Effector memory CD4-positive, alpha-beta T cell (primary cell): ENCODE data around the gene ACVR1B.

Experiments used
- DNase-seq, 3 donors: peaks; one replicate each; pipeline ENCODE4 v3.0.0-alpha.2; 2020
- H3K27ac ChIP-seq: 2 replicates; pipeline ENCODE4 v1.7.0; 2013; ENCODE audit warnings: mild to moderate bottlenecking, low read length, moderate library complexity; ENCODE audit not compliant: insufficient read depth, poor library complexity, severe bottlenecking
- H3K27me3 ChIP-seq: replicated peaks from 2 replicates; pipeline ENCODE4 v1.7.0; 2013; ENCODE audit warnings: mild to moderate bottlenecking, low read length; ENCODE audit not compliant: insufficient read depth, control insufficient read depth, poor library complexity, severe bottlenecking
- H3K36me3 ChIP-seq: 2 replicates; pipeline ENCODE4 v1.7.0; 2013; ENCODE audit warnings: mild to moderate bottlenecking, low read length, moderate library complexity; ENCODE audit not compliant: control insufficient read depth, insufficient read depth
- H3K4me1 ChIP-seq: 2 replicates; pipeline ENCODE4 v1.7.0; 2013; ENCODE audit warnings: low read length, mild to moderate bottlenecking; ENCODE audit not compliant: control insufficient read depth, insufficient read depth, poor library complexity, severe bottlenecking
- H3K4me3 ChIP-seq: 2 replicates; pipeline ENCODE4 v1.7.0; 2013; ENCODE audit warnings: low read length, low read depth, mild to moderate bottlenecking; ENCODE audit not compliant: insufficient read depth, poor library complexity, severe bottlenecking
- H3K9me3 ChIP-seq: 2 replicates; pipeline ENCODE4 v1.7.0; 2013; ENCODE audit warnings: mild to moderate bottlenecking, low read length, moderate library complexity; ENCODE audit not compliant: control insufficient read depth

The ACVR1B gene

GRCh38 chr12:52019113-52019770, 67.7 kb downstream of the ACVR1B start:
- Histone ChIP-seq H3K27ac (no peak overlapping the region), H3K9me3 (no peaks in the 10 kb centered on the region)

GRCh38 chr12:52020539-52021336, 69.2 kb downstream of the ACVR1B start:
- Histone ChIP-seq H3K4me3 (no peak overlapping the region), H3K9me3 (no peaks in the 10 kb centered on the region), H3K36me3 (peaks cover 5% of the 10 kb centered on the region), H3K27me3 (no peaks in the 10 kb centered on the region), H3K4me1 (peaks cover 35% of the 10 kb centered on the region), H3K27ac (peak overlapping the region; percentile 5)
- peak in 1 of 3 donors; percentile 37 for DNase-seq

More at GRCh38 chr12:52019113-52019770, 67.7 kb downstream of the ACVR1B start:
- Histone ChIP-seq H3K27me3 (no peaks in the 10 kb centered on the region), H3K4me3 (no peak overlapping the region), H3K36me3 (peaks cover 14% of the 10 kb centered on the region), H3K4me1 (peaks cover 22% of the 10 kb centered on the region)
- no peak for DNase-seq

GRCh38 chr12:52022841-52023181, 71.3 kb downstream of the ACVR1B start:
- Histone ChIP-seq H3K36me3 (no peaks in the 10 kb centered on the region), H3K4me1 (peaks cover 39% of the 10 kb centered on the region), H3K27ac (peak overlapping the region; percentile 71), H3K9me3 (no peaks in the 10 kb centered on the region), H3K27me3 (no peaks in the 10 kb centered on the region), H3K4me3 (peak overlapping the region; percentile 52)
- DNase-seq = no peak

GRCh38 chr12:52023182-52023975, 71.9 kb downstream of the ACVR1B start:
- Histone ChIP-seq H3K4me3 (peak overlapping the region; percentile 52), H3K27me3 (no peaks in the 10 kb centered on the region), H3K4me1 (peaks cover 39% of the 10 kb centered on the region), H3K36me3 (no peaks in the 10 kb centered on the region), H3K27ac (peak overlapping the region; percentile 71), H3K9me3 (no peaks in the 10 kb centered on the region)
- DNase-seq = peak; percentile 82 to 87 (median 85)

- Histone ChIP-seq H3K27me3 (no peaks in the 10 kb centered on the region), H3K27ac (peak overlapping the region; percentile 71), H3K4me3 (peak overlapping the region; percentile 52), H3K9me3 (no peaks in the 10 kb centered on the region), H3K4me1 (peaks cover 39% of the 10 kb centered on the region), H3K36me3 (no peaks in the 10 kb centered on the region)
- DNase-seq = no peak
Observed at GRCh38 chr12:52023976-52024688, 72.6 kb downstream of the ACVR1B start.

- Histone ChIP-seq H3K4me3 (no peak overlapping the region), H3K4me1 (peaks cover 39% of the 10 kb centered on the region), H3K27ac (peak overlapping the region; percentile 71), H3K27me3 (no peaks in the 10 kb centered on the region), H3K36me3 (no peaks in the 10 kb centered on the region), H3K9me3 (no peaks in the 10 kb centered on the region)
- no peak for DNase-seq
Observed at GRCh38 chr12:52024845-52025230, 73.3 kb downstream of the ACVR1B start.

GRCh38 chr12:52026263-52026662, 74.8 kb downstream of the ACVR1B start:
- Histone ChIP-seq H3K27me3 (no peaks in the 10 kb centered on the region), H3K9me3 (no peaks in the 10 kb centered on the region), H3K4me3 (no peak overlapping the region), H3K27ac (no peak overlapping the region), H3K36me3 (no peaks in the 10 kb centered on the region), H3K4me1 (peaks cover 33% of the 10 kb centered on the region)
- DNase-seq = no peak

- H3K4me3 ChIP-seq = no peak overlapping the region
- no peak overlapping the region for H3K27ac ChIP-seq
- no peaks in the 10 kb centered on the region for H3K27me3 ChIP-seq
- peaks cover 33% of the 10 kb centered on the region for H3K4me1 ChIP-seq
- H3K36me3 ChIP-seq = no peaks in the 10 kb centered on the region
- DNase-seq = no peak
- H3K9me3 ChIP-seq = no peaks in the 10 kb centered on the region
Observed at GRCh38 chr12:52027085-52027843, 75.8 kb downstream of the ACVR1B start.

GRCh38 chr12:52029685-52030084, 78.2 kb downstream of the ACVR1B start:
- Histone ChIP-seq H3K36me3 (no peaks in the 10 kb centered on the region), H3K27me3 (no peaks in the 10 kb centered on the region), H3K4me1 (peaks cover 23% of the 10 kb centered on the region), H3K4me3 (no peak overlapping the region), H3K27ac (no peak overlapping the region), H3K9me3 (no peaks in the 10 kb centered on the region)
- DNase-seq = no peak
